ENCODE results near the gene CHRNA7.

Gene CHRNA7

GRCh38 chr15:32106401-32107381 is 76.4 kb downstream of the CHRNA7 start:
- Histone ChIP-seq H3K27ac (ENCODE audit: low read depth, low read length) (no peak overlapping the region), H3K9ac (ENCODE audit: low read length) (no peak overlapping the region), H3K27me3 (ENCODE audit: control insufficient read depth in 1 of 2, insufficient read depth in 2 of 2, low read length in 2 of 2) (no peaks in the 10 kb centered on the region), H3K36me3 (ENCODE audit: insufficient read depth, low read length) (no peaks in the 10 kb centered on the region), H3K4me1 (ENCODE audit: insufficient read depth, low read length) (no peaks in the 10 kb centered on the region), H3K4me3 (ENCODE audit: low read depth in 1 of 2, low read length in 2 of 2) (no peak overlapping the region), H3K9me3 (ENCODE audit: low read length) (no peaks in the 10 kb centered on the region)

GRCh38 chr15:32107477-32108080 is 77.3 kb downstream of the CHRNA7 start:
- Histone ChIP-seq H3K4me1 (ENCODE audit: insufficient read depth, low read length) (no peaks in the 10 kb centered on the region), H3K4me3 (ENCODE audit: low read depth in 1 of 2, low read length in 2 of 2) (no peak overlapping the region), H3K9ac (ENCODE audit: low read length) (no peak overlapping the region), H3K9me3 (ENCODE audit: low read length) (no peaks in the 10 kb centered on the region), H3K36me3 (ENCODE audit: insufficient read depth, low read length) (no peaks in the 10 kb centered on the region), H3K27me3 (ENCODE audit: control insufficient read depth in 1 of 2, insufficient read depth in 2 of 2, low read length in 2 of 2) (no peaks in the 10 kb centered on the region), H3K27ac (ENCODE audit: low read depth, low read length) (no peak overlapping the region)

DNA sequence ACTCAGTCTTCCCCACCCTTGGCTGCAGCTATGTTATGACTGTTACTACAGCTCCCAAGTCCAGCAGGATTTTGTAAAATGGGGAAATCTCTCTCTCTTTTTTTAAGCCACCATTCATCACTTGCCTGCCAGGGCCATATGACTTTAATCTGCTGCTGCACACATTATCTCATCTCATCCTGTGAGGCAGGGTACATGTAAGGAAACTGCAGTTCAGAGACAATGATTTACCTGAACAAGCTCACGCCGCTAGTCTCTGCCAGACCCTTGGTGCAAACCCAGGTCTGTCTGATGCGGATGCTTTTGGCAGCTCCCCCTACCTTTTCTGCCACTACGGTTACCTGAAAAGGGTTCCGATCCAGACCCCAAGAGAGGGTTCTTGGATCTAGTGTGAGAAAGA is 78.3 kb downstream of the CHRNA7 start:
- no peak overlapping the region for H3K27ac ChIP-seq (ENCODE audit: low read depth, low read length)
- no peak overlapping the region for H3K9ac ChIP-seq (ENCODE audit: low read length)
- no peaks in the 10 kb centered on the region for H3K27me3 ChIP-seq (ENCODE audit: control insufficient read depth in 1 of 2, insufficient read depth in 2 of 2, low read length in 2 of 2)
- H3K36me3 ChIP-seq (ENCODE audit: insufficient read depth, low read length), result no peaks in the 10 kb centered on the region
- H3K9me3 ChIP-seq (ENCODE audit: low read length), result no peaks in the 10 kb centered on the region
- H3K4me3 ChIP-seq (ENCODE audit: low read depth in 1 of 2, low read length in 2 of 2), result no peak overlapping the region
- no peaks in the 10 kb centered on the region for H3K4me1 ChIP-seq (ENCODE audit: insufficient read depth, low read length)

DNA sequence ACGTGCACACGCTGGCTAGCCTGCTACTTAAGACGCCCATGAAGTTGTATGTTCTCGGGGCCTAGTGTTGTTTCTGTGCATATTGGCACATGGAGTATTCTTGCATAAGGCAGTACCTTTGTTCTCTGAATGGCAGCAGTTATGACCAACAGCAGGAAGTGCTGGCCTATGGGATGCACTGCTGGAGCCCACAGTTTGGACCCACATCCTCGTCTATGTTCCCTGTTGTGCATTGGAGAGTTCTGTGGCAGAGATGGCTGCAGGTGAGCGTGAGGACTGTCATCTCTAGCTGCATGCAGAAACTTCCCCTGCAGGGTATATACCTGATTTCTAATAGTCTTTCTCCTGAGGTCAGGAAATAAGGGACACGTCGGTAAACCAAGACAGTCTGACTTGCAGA is 81.8 kb downstream of the CHRNA7 start:
- Histone ChIP-seq H3K4me1 (ENCODE audit: insufficient read depth, low read length) (no peaks in the 10 kb centered on the region), H3K9ac (ENCODE audit: low read length) (no peak overlapping the region), H3K9me3 (ENCODE audit: low read length) (no peaks in the 10 kb centered on the region)

DNA sequence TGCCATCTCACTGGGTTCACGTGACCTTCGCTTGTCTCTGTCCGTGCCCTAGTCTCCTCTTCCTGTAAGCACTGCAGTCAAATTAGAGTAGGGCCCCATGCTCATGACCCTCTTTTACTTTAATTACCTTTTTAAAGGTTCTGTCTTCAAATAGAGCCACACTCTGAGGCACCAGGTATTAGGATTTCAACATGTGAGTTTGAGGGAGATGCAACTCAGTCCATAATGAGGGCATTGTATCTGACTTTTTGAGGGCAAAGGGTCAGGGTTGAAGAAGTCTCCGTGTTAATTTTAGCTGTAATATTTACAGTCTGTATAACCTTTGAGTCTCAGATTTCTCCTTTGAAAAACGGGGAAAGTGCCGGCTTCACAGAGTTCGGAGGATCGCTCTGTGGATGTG is 82.9 kb downstream of the CHRNA7 start:
- no peaks in the 10 kb centered on the region for H3K9me3 ChIP-seq (ENCODE audit: low read length)
- H3K36me3 ChIP-seq (ENCODE audit: insufficient read depth, low read length), result no peaks in the 10 kb centered on the region
- no peak overlapping the region for H3K27ac ChIP-seq (ENCODE audit: low read depth, low read length)
- H3K9ac ChIP-seq (ENCODE audit: low read length), result no peak overlapping the region
- no peaks in the 10 kb centered on the region for H3K27me3 ChIP-seq (ENCODE audit: control insufficient read depth in 1 of 2, insufficient read depth in 2 of 2, low read length in 2 of 2)
- no peak overlapping the region for H3K4me3 ChIP-seq (ENCODE audit: low read depth in 1 of 2, low read length in 2 of 2)
- H3K4me1 ChIP-seq (ENCODE audit: insufficient read depth, low read length), result no peaks in the 10 kb centered on the region

More for the DNA sequence above, 81.8 kb downstream of the CHRNA7 start:
- no peaks in the 10 kb centered on the region for H3K36me3 ChIP-seq (ENCODE audit: insufficient read depth, low read length)
- H3K27ac ChIP-seq (ENCODE audit: low read depth, low read length), result no peak overlapping the region
- H3K4me3 ChIP-seq (ENCODE audit: low read depth in 1 of 2, low read length in 2 of 2), result no peak overlapping the region
- no peaks in the 10 kb centered on the region for H3K27me3 ChIP-seq (ENCODE audit: control insufficient read depth in 1 of 2, insufficient read depth in 2 of 2, low read length in 2 of 2)

GRCh38 chr15:32117122-32117521 is 86.8 kb downstream of the CHRNA7 start:
- Histone ChIP-seq H3K4me1 (ENCODE audit: insufficient read depth, low read length) (no peaks in the 10 kb centered on the region), H3K27ac (ENCODE audit: low read depth, low read length) (no peak overlapping the region), H3K9me3 (ENCODE audit: low read length) (no peaks in the 10 kb centered on the region), H3K4me3 (ENCODE audit: low read depth in 1 of 2, low read length in 2 of 2) (no peak overlapping the region), H3K9ac (ENCODE audit: low read length) (no peak overlapping the region), H3K36me3 (ENCODE audit: insufficient read depth, low read length) (no peaks in the 10 kb centered on the region), H3K27me3 (ENCODE audit: control insufficient read depth in 1 of 2, insufficient read depth in 2 of 2, low read length in 2 of 2) (no peaks in the 10 kb centered on the region)

- H3K4me1 ChIP-seq (ENCODE audit: insufficient read depth, low read length), result no peaks in the 10 kb centered on the region
- no peak overlapping the region for H3K9ac ChIP-seq (ENCODE audit: low read length)
- no peaks in the 10 kb centered on the region for H3K9me3 ChIP-seq (ENCODE audit: low read length)
- H3K36me3 ChIP-seq (ENCODE audit: insufficient read depth, low read length), result no peaks in the 10 kb centered on the region
- H3K4me3 ChIP-seq (ENCODE audit: low read depth in 1 of 2, low read length in 2 of 2), result no peak overlapping the region
- no peaks in the 10 kb centered on the region for H3K27me3 ChIP-seq (ENCODE audit: control insufficient read depth in 1 of 2, insufficient read depth in 2 of 2, low read length in 2 of 2)
- no peak overlapping the region for H3K27ac ChIP-seq (ENCODE audit: low read depth, low read length)
Observed at GRCh38 chr15:32119286-32119685, 89.0 kb downstream of the CHRNA7 start.

- no peaks in the 10 kb centered on the region for H3K27me3 ChIP-seq (ENCODE audit: control insufficient read depth in 1 of 2, insufficient read depth in 2 of 2, low read length in 2 of 2)
- H3K9me3 ChIP-seq (ENCODE audit: low read length), result no peaks in the 10 kb centered on the region
- no peak overlapping the region for H3K9ac ChIP-seq (ENCODE audit: low read length)
- H3K27ac ChIP-seq (ENCODE audit: low read depth, low read length), result no peak overlapping the region
- no peaks in the 10 kb centered on the region for H3K36me3 ChIP-seq (ENCODE audit: insufficient read depth, low read length)
- no peaks in the 10 kb centered on the region for H3K4me1 ChIP-seq (ENCODE audit: insufficient read depth, low read length)
- H3K4me3 ChIP-seq (ENCODE audit: low read depth in 1 of 2, low read length in 2 of 2), result no peak overlapping the region
Observed at GRCh38 chr15:32119694-32120330, 89.5 kb downstream of the CHRNA7 start.

DNA sequence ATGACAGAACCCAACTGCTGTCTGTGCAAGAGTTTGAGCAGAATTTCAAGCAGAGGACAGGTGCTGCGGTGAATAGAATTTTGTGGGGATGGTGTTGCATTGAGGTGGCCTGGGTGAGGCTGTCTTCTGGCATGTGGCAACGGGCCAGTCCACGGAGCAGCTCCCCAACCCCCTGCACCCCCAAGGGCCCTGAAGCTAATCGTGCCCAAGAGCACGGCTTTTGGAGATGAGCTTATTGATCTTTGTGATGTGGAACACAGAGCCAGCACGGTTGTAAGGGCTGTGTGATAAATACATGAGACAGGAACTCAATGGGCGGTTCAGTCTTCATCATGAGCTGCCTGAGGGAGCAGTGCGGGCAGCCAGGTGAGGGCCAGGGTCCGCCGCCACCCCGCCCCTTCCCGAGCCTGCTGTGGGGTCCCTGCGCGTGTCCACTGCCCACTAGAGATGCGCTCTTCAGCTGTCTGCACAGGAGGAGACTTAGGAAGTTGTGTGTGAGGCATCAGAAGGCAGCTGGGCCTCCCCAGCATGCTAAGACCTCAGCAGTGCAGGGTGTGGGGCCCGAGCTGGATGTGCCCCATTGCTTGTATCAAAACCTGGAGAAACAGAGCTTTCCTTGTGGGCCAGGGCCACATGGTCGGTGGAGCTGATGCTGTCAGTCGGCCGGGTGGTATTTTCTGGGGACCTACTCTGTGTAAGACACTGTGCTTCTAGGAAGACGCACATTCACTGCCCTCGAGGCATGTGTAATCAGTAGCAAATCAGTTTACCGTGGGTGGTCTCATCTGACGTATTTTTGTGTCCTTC is 90.5 kb downstream of the CHRNA7 start:
- H3K9me3 ChIP-seq (ENCODE audit: low read length), result no peaks in the 10 kb centered on the region
- H3K4me1 ChIP-seq (ENCODE audit: insufficient read depth, low read length), result no peaks in the 10 kb centered on the region
- no peak overlapping the region for H3K4me3 ChIP-seq (ENCODE audit: low read depth in 1 of 2, low read length in 2 of 2)
- no peak overlapping the region for H3K27ac ChIP-seq (ENCODE audit: low read depth, low read length)
- H3K36me3 ChIP-seq (ENCODE audit: insufficient read depth, low read length), result no peaks in the 10 kb centered on the region
- H3K27me3 ChIP-seq (ENCODE audit: control insufficient read depth in 1 of 2, insufficient read depth in 2 of 2, low read length in 2 of 2), result no peaks in the 10 kb centered on the region
- no peak overlapping the region for H3K9ac ChIP-seq (ENCODE audit: low read length)

- Histone ChIP-seq H3K27me3 (ENCODE audit: control insufficient read depth in 1 of 2, insufficient read depth in 2 of 2, low read length in 2 of 2) (no peaks in the 10 kb centered on the region), H3K4me1 (ENCODE audit: insufficient read depth, low read length) (no peaks in the 10 kb centered on the region), H3K4me3 (ENCODE audit: low read depth in 1 of 2, low read length in 2 of 2) (no peak overlapping the region), H3K9ac (ENCODE audit: low read length) (no peak overlapping the region), H3K9me3 (ENCODE audit: low read length) (no peaks in the 10 kb centered on the region), H3K36me3 (ENCODE audit: insufficient read depth, low read length) (no peaks in the 10 kb centered on the region), H3K27ac (ENCODE audit: low read depth, low read length) (no peak overlapping the region)
Observed at GRCh38 chr15:32121384-32121695, 91.0 kb downstream of the CHRNA7 start.

DNA sequence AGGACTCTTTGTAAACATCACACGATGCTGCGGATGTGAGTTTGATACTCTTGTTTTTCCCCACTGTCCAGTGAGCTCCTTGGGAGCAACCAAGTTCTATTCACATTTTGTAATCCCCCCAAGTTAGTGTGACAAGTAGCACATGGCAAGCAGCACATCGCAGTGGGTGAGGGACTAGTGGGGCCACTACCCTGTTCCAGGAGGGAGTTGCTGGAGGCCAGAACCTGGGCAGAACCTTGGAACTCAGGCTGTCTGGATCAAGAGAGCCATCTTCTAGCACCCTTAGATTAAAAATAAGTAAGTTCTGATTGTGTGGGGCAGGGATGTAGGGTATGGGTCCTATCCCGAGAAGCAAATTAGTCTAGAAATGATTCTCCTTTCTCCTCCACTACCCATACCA is 91.7 kb downstream of the CHRNA7 start:
- Histone ChIP-seq H3K9ac (ENCODE audit: low read length) (no peak overlapping the region), H3K4me1 (ENCODE audit: insufficient read depth, low read length) (no peaks in the 10 kb centered on the region), H3K27me3 (ENCODE audit: control insufficient read depth in 1 of 2, insufficient read depth in 2 of 2, low read length in 2 of 2) (no peaks in the 10 kb centered on the region), H3K4me3 (ENCODE audit: low read depth in 1 of 2, low read length in 2 of 2) (no peak overlapping the region), H3K27ac (ENCODE audit: low read depth, low read length) (no peak overlapping the region), H3K36me3 (ENCODE audit: insufficient read depth, low read length) (no peaks in the 10 kb centered on the region), H3K9me3 (ENCODE audit: low read length) (no peaks in the 10 kb centered on the region)

Data from muscle layer of colon (tissue), 2 donors.